GM19239 (cell line): ENCODE measurements around the gene CYFIP2.
A peak's percentile ranks its signal among the peaks of the same experiment; 100 is the strongest.
"Not testable (repeated sequence)": the region's sequence is repeated elsewhere in the genome, so short reads cannot be mapped to it uniquely, and the experiment has no call there.

Experiments used
- DNase-seq: peaks from one replicate; pipeline ENCODE4 v3.0.0; 2011; ENCODE audit warnings: low spot score; ENCODE audit not compliant: insufficient read length
- FAIRE-seq: peaks from 2 replicates; lab custom pipeline; 2011; peaks lifted over from hg19 to GRCh38; lab: Jason Lieb, UNC

Gene CYFIP2

GRCh38 chr5:157384971-157385709 lies 119.2 kb downstream of the CYFIP2 start:
- FAIRE-seq = no peak

GRCh38 chr5:157387041-157387563 lies 121.2 kb downstream of the CYFIP2 start:
- FAIRE-seq (no peak), DNase-seq (no peak)

More at GRCh38 chr5:157384971-157385709, 119.2 kb downstream of the CYFIP2 start:
- no peak for DNase-seq

- FAIRE-seq = no peak
- DNase-seq = no peak
Observed at GRCh38 chr5:157387683-157388093, 121.8 kb downstream of the CYFIP2 start.

DNA sequence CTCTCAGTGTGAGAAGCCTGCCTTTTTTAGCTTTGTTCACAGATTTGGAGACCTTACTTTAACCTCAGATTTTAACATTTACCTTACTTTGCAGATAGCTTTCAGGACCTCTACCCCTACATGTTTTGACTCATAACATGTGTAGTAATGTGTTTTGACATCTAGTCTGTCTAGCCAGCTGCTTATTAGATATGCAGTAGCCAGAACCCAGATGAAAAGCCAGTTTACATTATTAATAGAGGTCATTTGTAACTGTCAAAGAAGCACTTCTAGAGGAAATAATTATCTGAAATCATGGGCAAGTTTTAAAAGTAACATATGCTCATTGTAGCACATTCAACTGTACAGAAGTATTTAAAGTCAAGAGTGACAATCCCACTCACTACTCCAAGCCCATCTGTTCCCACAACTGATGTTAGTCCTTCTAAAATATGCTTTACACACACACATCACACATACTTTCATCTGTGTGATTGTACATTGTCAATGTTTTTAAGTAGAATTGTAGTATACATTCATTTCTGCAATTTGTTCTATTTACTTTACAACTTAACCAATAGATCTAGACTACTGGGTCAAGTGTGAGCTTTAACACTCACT lies 122.3 kb downstream of the CYFIP2 start:
- DNase-seq (no peak), FAIRE-seq (no peak)

- DNase-seq = no peak
- FAIRE-seq = no peak
Observed at GRCh38 chr5:157389103-157389502, 123.2 kb downstream of the CYFIP2 start.

- FAIRE-seq (no peak), DNase-seq (no peak)
Observed at GRCh38 chr5:157390133-157390532, 124.2 kb downstream of the CYFIP2 start.

DNA sequence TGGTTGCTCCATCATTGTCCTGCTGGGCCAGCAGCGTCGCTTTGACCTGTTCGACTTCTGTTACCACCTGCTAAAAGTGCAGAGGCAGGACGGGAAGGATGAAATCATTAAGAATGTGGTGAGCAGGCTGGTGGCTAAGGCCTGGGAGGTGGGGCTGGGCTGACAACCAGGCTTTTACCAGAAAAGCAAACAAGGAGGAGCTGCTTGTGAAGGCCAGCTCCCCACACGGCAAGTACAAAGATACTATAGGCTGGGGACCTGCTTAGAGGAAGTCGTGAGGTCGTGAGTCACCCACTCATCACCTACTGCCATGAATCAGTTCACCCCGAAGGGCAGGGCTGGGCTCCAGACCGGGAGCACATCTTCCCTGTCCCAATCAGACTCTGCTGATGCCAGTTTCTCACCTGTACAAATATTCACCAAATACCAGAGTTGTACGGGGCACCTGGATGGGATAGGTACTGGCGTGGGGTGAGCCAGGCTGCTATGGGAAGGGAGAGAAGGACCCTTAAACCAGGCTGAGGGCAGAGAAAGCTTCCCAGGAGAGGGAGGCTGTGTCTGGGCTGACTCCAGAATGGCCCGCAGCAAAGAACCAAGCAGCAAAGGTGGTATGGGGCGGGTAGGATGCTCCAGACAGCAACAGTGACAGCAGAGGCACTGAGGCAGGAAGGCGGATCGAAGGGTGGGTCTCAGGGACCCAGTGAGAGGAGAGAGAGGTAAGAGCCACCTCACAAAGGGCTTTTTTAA lies 124.8 kb downstream of the CYFIP2 start:
- FAIRE-seq (no peak), DNase-seq (no peak)

- FAIRE-seq = no peak
- no peak for DNase-seq
Observed at GRCh38 chr5:157398305-157398704, 132.4 kb downstream of the CYFIP2 start.

DNA sequence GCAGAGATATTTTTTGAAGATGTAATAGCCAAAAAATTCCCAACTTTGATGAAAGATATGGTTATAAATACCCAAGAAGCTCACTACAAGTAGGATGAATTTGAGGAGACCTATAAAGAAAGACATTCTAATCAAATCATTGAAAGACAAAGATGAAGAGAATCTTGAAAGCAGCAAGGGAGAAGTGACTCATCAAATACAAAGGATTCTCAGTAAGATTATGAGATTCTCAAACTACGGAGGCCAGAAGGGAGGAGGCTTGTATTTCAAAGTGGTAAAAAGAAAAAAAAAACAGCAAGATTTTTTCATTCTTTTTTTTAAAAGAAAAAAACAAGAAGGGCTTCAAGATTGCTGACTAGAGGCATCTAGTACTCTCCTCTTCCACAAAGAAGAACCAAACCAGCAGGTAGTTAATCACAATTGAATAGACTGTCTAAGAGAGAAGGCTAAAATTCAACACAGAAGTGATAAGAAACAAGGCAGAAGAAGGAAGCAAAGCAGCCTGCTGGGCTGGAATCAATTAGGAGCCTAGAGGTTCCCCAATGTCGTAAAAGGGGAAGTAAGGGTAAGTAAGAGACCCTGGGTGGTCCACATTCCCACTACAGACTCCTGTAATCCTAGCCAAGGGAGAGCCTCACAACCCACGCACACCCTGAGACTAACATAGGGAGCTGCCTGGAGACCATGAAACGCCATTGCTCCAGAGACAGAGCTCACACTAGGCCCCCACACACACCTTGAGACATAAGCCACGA lies 135.0 kb downstream of the CYFIP2 start:
- no peak for FAIRE-seq
- DNase-seq = no peak

GRCh38 chr5:157415838-157416237 lies 149.9 kb downstream of the CYFIP2 start:
- DNase-seq = no peak
- FAIRE-seq = no peak

- FAIRE-seq, DNase-seq: not testable (repeated sequence)
Observed at GRCh38 chr5:157419521-157419920, 153.6 kb downstream of the CYFIP2 start.

GRCh38 chr5:157429920-157430319 lies 164.0 kb downstream of the CYFIP2 start:
- DNase-seq, FAIRE-seq: not testable (repeated sequence)

DNA sequence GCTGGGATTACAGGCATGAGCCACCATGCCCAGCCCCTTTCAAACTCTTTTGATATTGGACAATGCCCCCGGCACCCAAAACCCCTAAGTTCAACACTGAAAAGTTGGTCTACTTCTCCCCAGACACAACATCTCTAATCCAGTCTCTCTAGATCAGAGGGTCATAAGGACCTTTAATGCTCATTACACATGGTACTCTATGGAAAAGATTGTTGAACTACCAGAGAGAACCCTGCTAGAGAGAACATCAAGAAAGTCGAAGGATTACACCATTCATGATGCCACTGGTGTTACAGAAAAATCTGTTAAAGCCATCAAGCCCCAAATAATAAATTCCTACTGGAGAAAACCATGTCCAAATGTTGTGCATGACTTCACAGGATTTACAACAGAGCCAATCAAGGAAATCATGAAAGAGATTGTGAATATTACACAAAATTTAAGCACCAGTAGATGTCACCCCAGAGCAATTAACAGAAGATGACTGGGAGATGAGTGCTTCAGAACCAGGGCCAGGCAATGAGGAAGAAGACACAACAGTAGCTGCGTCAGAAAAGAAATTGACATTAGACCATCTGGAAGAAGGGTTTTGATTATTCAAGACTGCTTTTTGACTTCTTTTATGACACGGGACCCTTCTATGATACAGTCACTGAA lies 165.7 kb downstream of the CYFIP2 start:
- DNase-seq = peak; percentile 31
- peak; percentile 62 for FAIRE-seq

DNA sequence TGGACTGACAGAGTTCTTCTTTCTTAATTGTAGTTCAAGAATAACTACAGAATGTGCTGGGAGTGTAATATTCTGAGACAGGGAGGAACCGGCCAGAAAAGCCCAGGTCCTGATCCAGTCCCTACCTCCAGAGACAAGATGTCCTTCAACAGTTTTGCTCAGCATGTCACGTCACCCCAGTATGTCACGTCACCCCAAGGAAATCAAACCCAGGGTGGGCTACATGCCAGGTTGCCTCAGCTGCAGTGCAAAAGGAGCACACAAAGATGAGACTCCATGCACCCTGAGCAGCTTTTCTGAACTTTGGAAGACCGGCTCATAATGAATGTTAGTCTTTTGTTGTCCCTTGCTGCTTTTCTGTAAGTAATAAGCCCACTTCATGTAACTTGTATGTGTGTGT lies 168.2 kb downstream of the CYFIP2 start:
- DNase-seq = no peak
- FAIRE-seq = no peak

- no peak for DNase-seq
- no peak for FAIRE-seq
Observed at GRCh38 chr5:157443041-157443549, 177.2 kb downstream of the CYFIP2 start.

DNA sequence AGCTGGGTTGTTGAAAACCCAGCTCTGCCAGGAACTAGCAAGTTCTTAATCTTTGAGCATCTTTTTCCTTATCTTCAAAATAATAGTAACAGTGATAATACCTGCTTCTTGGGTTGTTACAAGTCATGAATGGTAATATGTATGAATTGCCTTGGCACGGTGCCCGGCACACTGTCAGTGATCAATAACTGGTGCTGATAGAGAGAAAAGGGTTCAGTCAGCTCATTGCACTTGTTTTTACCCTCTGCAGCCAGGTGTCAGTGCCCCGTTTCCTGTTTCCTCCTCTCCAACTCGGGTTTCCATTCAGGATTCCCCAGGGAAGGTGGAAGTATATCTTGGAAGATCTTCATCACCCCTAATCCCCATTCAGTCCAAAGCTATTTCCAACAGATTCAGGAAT lies 178.3 kb downstream of the CYFIP2 start:
- DNase-seq (no peak), FAIRE-seq (no peak)
